Astrocyte (in vitro differentiated cells and primary cell): ENCODE data around the gene SEC24D. TPM values are rescaled to one million over a fixed set of nuclear protein-coding genes. Genes with fewer than 3 reads are reported as not detected.

Experiments
- DNase-seq: peaks from one replicate; pipeline ENCODE4 v3.0.0-alpha.2; 2010; ENCODE audit warnings: low read depth
- FAIRE-seq: peaks from 2 replicates; lab custom pipeline; 2011; peaks lifted over from hg19 to GRCh38; lab: Jason Lieb, UNC
- H2AFZ ChIP-seq: 2 replicates; pipeline ENCODE4 v1.6.0; 2012; ENCODE audit warnings: low read depth, low read length, inconsistent platforms
- H3K27ac ChIP-seq: 2 replicates; pipeline ENCODE4 v1.5.1; 2011; ENCODE audit warnings: low read depth, low read length, inconsistent platforms
- H3K27me3 ChIP-seq: 2 replicates; pipeline ENCODE4 v1.6.0; 2011; ENCODE audit warnings: low read length, inconsistent platforms; ENCODE audit not compliant: insufficient read depth
- H3K36me3 ChIP-seq: 2 replicates; pipeline ENCODE4 v1.5.1; 2011; ENCODE audit warnings: low read length, inconsistent platforms; ENCODE audit not compliant: insufficient read depth
- H3K4me1 ChIP-seq: 2 replicates; pipeline ENCODE4 v1.5.1; 2011; ENCODE audit warnings: low read length, inconsistent platforms; ENCODE audit not compliant: insufficient read depth
- H3K4me2 ChIP-seq: 2 replicates; pipeline ENCODE4 v1.6.0; 2012; ENCODE audit warnings: low read length, inconsistent platforms
- H3K4me3 ChIP-seq: 2 replicates; pipeline ENCODE4 v1.5.1; 2011; ENCODE audit warnings: low read depth, mild to moderate bottlenecking, low read length, inconsistent platforms; ENCODE audit not compliant: insufficient read depth
- H3K79me2 ChIP-seq: 2 replicates; pipeline ENCODE4 v1.6.0; 2012; ENCODE audit warnings: mild to moderate bottlenecking, low read length, inconsistent platforms; ENCODE audit not compliant: insufficient read depth
- H3K9ac ChIP-seq: 2 replicates; pipeline ENCODE4 v1.6.0; 2012; ENCODE audit warnings: mild to moderate bottlenecking, low read length, inconsistent platforms
- H3K9me3 ChIP-seq: 2 replicates; pipeline ENCODE4 v1.5.1; 2012; ENCODE audit warnings: low read depth, mild to moderate bottlenecking, low read length, inconsistent platforms; ENCODE audit not compliant: insufficient read depth
- H4K20me1 ChIP-seq: 2 replicates; pipeline ENCODE4 v1.6.0; 2012; ENCODE audit warnings: low read length, inconsistent platforms; ENCODE audit not compliant: insufficient read depth
- H3K27ac Mint-ChIP-seq: one replicate; pipeline ENCODE4 v1.8.0; 2021; ENCODE audit warnings: mild to moderate bottlenecking, mixed read lengths; ENCODE audit not compliant: unreplicated experiment
- H3K27me3 Mint-ChIP-seq: one replicate; pipeline ENCODE4 v1.8.0; 2021; ENCODE audit warnings: low read depth, mixed read lengths; ENCODE audit not compliant: unreplicated experiment
- H3K36me3 Mint-ChIP-seq: one replicate; pipeline ENCODE4 v1.8.0; 2021; ENCODE audit warnings: low read depth, mixed read lengths; ENCODE audit not compliant: unreplicated experiment
- H3K4me1 Mint-ChIP-seq: one replicate; pipeline ENCODE4 v1.8.0; 2021; ENCODE audit warnings: low read depth, mixed read lengths; ENCODE audit not compliant: unreplicated experiment
- H3K4me3 Mint-ChIP-seq: one replicate; pipeline ENCODE4 v1.8.0; 2021; ENCODE audit warnings: mild to moderate bottlenecking, moderate library complexity, mixed read lengths; ENCODE audit not compliant: unreplicated experiment
- H3K9me3 Mint-ChIP-seq: one replicate; pipeline ENCODE4 v1.8.0; 2021; ENCODE audit warnings: mild to moderate bottlenecking, mixed read lengths; ENCODE audit not compliant: unreplicated experiment
- EZH2 ChIP-seq: IDR thresholded peaks from 2 replicates; pipeline ENCODE4 v1.6.1; 2012; ENCODE audit warnings: mild to moderate bottlenecking, low read length, inconsistent platforms; ENCODE audit not compliant: insufficient read depth
- total RNA-seq: library from RNA; stranded (reverse); gene quantifications from 2 replicates; pipeline ENCODE4 v1.2.1, GENCODE V29; 2021
- TF ChIP-seq, protein P1 (sequence below): IDR thresholded peaks from 2 replicates; pipeline ENCODE4 v1.5.1; 2011; ENCODE audit warnings: low read depth, mild to moderate bottlenecking, inconsistent platforms, low read length, moderate library complexity; ENCODE audit not compliant: insufficient read depth

Gene SEC24D
- total RNA-seq, 1 donor from 2014 or later: 187 TPM

- Mint-ChIP-seq H3K27me3 (no peaks in the 10 kb centered on the region), H3K4me1 (peaks cover 10% of the 10 kb centered on the region), H3K4me3 (no peak overlapping the region), H3K27ac (no peak overlapping the region), H3K36me3 (peaks cover 19% of the 10 kb centered on the region), H3K9me3 (peaks cover 2% of the 10 kb centered on the region)
- Histone ChIP-seq H3K9me3 (no peaks in the 10 kb centered on the region), H3K36me3 (peaks cover 76% of the 10 kb centered on the region), H3K4me1 (no peaks in the 10 kb centered on the region), H2AFZ (no peak overlapping the region), H4K20me1 (peaks cover 49% of the 10 kb centered on the region), H3K79me2 (peaks cover 25% of the 10 kb centered on the region), H3K27ac (no peak overlapping the region), H3K27me3 (no peaks in the 10 kb centered on the region), H3K9ac (no peak overlapping the region), H3K4me3 (no peak overlapping the region), H3K4me2 (no peak overlapping the region)
- DNase-seq: no peak
- TF ChIP-seq, protein P1, sequence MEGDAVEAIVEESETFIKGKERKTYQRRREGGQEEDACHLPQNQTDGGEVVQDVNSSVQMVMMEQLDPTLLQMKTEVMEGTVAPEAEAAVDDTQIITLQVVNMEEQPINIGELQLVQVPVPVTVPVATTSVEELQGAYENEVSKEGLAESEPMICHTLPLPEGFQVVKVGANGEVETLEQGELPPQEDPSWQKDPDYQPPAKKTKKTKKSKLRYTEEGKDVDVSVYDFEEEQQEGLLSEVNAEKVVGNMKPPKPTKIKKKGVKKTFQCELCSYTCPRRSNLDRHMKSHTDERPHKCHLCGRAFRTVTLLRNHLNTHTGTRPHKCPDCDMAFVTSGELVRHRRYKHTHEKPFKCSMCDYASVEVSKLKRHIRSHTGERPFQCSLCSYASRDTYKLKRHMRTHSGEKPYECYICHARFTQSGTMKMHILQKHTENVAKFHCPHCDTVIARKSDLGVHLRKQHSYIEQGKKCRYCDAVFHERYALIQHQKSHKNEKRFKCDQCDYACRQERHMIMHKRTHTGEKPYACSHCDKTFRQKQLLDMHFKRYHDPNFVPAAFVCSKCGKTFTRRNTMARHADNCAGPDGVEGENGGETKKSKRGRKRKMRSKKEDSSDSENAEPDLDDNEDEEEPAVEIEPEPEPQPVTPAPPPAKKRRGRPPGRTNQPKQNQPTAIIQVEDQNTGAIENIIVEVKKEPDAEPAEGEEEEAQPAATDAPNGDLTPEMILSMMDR: peak; percentile 19
- no peak for TF ChIP-seq EZH2
- no peak for FAIRE-seq
Measured at GRCh38 chr4:118740869-118741268, 95.1 kb downstream of the SEC24D start.

DNA sequence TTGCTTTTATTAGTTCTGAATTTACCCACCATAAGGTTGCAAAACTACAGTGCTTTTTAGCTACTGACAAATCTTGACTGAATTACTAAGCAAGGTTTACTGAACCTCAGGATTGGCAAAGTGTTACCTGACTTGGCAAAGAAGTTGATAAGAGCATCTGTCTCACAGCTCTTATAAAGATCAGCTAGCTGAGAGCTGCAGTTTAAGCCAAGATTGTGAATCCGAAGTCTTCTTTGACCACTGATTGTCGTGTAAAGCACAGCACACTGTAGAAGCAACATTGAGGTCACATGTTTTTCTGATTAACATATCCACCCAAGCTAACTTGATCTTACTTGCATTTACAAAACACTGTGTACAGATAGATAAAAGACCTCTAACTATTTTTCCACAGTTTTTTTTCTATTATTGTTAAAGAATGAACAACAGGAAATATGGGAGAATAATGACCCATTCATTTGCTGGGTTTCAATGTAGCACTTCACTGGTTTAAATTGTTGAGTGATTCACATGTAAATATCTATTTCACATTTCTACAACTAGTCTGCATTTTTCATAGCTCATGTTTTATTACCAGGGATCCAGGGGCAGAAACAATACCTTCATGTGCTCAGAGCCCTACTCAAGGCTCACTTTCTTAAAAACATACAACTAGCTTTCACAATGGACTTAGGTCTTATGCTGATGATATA is 96.8 kb downstream of the SEC24D start:
- no peak overlapping the region for H3K4me3 ChIP-seq
- FAIRE-seq (peak; percentile 26), DNase-seq (no peak)
- no peaks in the 10 kb centered on the region for H3K27me3 ChIP-seq
- no peak overlapping the region for H3K27ac Mint-ChIP-seq
- no peak overlapping the region for H3K4me3 Mint-ChIP-seq
- peaks cover 2% of the 10 kb centered on the region for H3K9me3 Mint-ChIP-seq
- no peaks in the 10 kb centered on the region for H3K27me3 Mint-ChIP-seq
- H3K36me3 Mint-ChIP-seq: peaks cover 27% of the 10 kb centered on the region
- no peak overlapping the region for H3K4me2 ChIP-seq
- no peak overlapping the region for H3K27ac ChIP-seq
- peaks cover 35% of the 10 kb centered on the region for H3K79me2 ChIP-seq
- H3K4me1 ChIP-seq: no peaks in the 10 kb centered on the region
- peaks cover 71% of the 10 kb centered on the region for H3K36me3 ChIP-seq
- peaks cover 15% of the 10 kb centered on the region for H3K4me1 Mint-ChIP-seq
- H2AFZ ChIP-seq: no peak overlapping the region
- TF ChIP-seq, protein P1: no peak
- no peak for TF ChIP-seq EZH2
- H4K20me1 ChIP-seq: peaks cover 43% of the 10 kb centered on the region
- H3K9ac ChIP-seq: no peak overlapping the region
- H3K9me3 ChIP-seq: no peaks in the 10 kb centered on the region

DNA sequence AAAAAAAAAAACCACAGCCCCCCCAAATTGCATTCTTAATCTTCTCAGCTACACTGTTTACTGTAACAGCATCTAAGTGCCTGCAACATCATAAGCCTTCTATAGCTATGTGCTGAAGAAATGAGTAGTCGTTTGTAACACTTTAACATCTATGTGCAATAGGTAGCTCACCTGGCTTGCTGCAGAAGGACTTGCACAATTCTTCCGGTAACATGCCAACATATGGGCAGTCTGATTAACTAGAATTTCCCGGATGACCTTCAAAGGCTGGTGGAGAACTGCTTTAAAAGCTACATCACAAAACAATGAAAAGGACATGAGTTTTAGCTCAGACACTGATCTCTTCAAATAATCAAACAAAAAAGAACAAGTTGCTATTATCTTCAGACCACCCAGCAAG is 97.8 kb downstream of the SEC24D start:
- TF ChIP-seq EZH2: no peak
- TF ChIP-seq, protein P1: no peak
- Histone ChIP-seq H3K4me1 (no peaks in the 10 kb centered on the region), H2AFZ (no peak overlapping the region), H4K20me1 (peaks cover 36% of the 10 kb centered on the region), H3K9ac (no peak overlapping the region), H3K4me3 (no peak overlapping the region), H3K36me3 (peaks cover 70% of the 10 kb centered on the region), H3K4me2 (no peak overlapping the region), H3K27me3 (no peaks in the 10 kb centered on the region), H3K9me3 (no peaks in the 10 kb centered on the region), H3K27ac (no peak overlapping the region), H3K79me2 (peaks cover 27% of the 10 kb centered on the region)
- no peak overlapping the region for H3K4me3 Mint-ChIP-seq
- peaks cover 19% of the 10 kb centered on the region for H3K4me1 Mint-ChIP-seq
- peaks cover 22% of the 10 kb centered on the region for H3K36me3 Mint-ChIP-seq
- no peak for DNase-seq
- no peaks in the 10 kb centered on the region for H3K27me3 Mint-ChIP-seq
- no peaks in the 10 kb centered on the region for H3K9me3 Mint-ChIP-seq
- H3K27ac Mint-ChIP-seq: no peak overlapping the region
- no peak for FAIRE-seq
